Large intestine (tissue), 3 donors: ENCODE results near the gene DLGAP4. TPM values are rescaled to one million over a fixed set of nuclear protein-coding genes. Genes with fewer than 3 reads are reported as not detected.

ENCODE experiments used
- DNase-seq, 2 donors: peaks; one replicate each; pipeline versions ENCODE4 v3.0.0 to v3.0.0-alpha.2; 2013
- H3K27ac ChIP-seq: one replicate; pipeline ENCODE4 v1.5.1; 2013; ENCODE audit warnings: low read length
- H3K27me3 ChIP-seq: 2 replicates; pipeline ENCODE4 v1.6.1; 2013; ENCODE audit warnings: low read length; ENCODE audit not compliant: control insufficient read depth, insufficient read depth
- H3K36me3 ChIP-seq: 2 replicates; pipeline ENCODE4 v1.6.1; 2013; ENCODE audit warnings: low read length; ENCODE audit not compliant: control insufficient read depth, insufficient read depth
- H3K4me1 ChIP-seq: one replicate; pipeline ENCODE4 v1.6.1; 2013; ENCODE audit warnings: low read length; ENCODE audit not compliant: control insufficient read depth, insufficient read depth
- H3K4me3 ChIP-seq: one replicate; pipeline ENCODE4 v1.5.1; 2013; ENCODE audit warnings: low read length
- H3K9me3 ChIP-seq: one replicate; pipeline ENCODE4 v1.6.1; 2013; ENCODE audit warnings: mild to moderate bottlenecking, low read depth, low read length, moderate library complexity; ENCODE audit not compliant: control insufficient read depth
- WGBS: methylation state at CpG from one replicate; pipeline ENCODE4 v1.1.5; 2013; ENCODE audit warnings: low lambda C conversion rate; ENCODE audit not compliant: insufficient coverage; 5-methylcytosine and 5-hydroxymethylcytosine counted together
- polyA plus RNA-seq: library from polyadenylated mRNA; unstranded; fragments of 120-200 nt; gene quantifications from one replicate; pipeline ENCODE4 v1.2.1, GENCODE V29; 2013

The DLGAP4 gene
- polyA plus RNA-seq, 1 donor: 43.1 TPM

- Histone ChIP-seq H3K9me3 (peaks cover 4% of the 10 kb centered on the region), H3K27ac (peak overlapping the region; percentile 95), H3K27me3 (no peaks in the 10 kb centered on the region), H3K36me3 (peaks cover 31% of the 10 kb centered on the region), H3K4me3 (peak overlapping the region; percentile 98), H3K4me1 (peaks cover 22% of the 10 kb centered on the region)
- no CpG with 5 or more reads among the region's 14 CpGs for WGBS
- DNase-seq: peak; percentile 90 to 95
Measured at GRCh38 chr20:36543184-36544133, 237.3 kb downstream of the DLGAP4 start.

DNA sequence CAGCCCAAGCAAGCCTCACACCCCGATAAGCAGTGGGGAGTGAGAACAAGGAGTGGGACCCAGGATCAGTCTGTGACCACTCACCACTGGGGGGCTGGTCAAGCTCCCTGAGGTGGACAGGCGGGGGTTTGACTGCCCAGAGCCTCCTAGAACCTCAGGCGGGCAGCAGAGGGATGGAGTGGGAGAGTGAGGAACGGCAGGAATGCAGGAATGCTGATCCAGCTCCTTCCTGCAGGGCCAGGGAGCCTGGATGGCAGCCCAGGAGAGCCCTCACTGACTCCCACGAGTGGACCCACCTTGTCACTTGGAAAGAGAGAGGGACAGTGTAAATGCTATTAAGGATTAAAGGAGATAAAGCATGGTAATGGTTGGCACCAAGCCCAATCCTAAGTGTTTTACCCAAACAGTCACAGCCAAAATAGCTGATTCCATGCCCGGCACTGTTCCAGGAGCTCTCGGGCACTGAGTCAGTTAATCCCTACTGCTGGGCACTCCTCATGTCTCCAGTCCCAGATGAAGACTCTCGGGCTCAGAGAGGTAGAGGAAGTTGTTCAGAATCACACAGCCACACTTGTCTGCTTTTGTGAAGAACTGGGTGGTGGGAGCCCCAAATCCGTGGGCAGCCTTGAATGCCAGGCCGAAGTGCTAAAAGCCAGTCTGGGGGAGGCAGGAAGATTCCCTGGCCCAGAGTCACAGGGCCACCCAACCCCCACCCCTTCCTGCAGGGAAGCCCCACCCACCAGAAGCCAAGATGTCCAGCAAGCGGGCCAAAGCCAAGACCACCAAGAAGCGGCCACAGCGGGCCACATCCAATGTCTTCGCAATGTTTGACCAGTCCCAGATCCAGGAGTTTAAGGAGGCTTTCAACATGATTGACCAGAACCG lies 238.2 kb downstream of the DLGAP4 start:
- Histone ChIP-seq H3K4me1 (peaks cover 22% of the 10 kb centered on the region), H3K27me3 (no peaks in the 10 kb centered on the region), H3K9me3 (peaks cover 4% of the 10 kb centered on the region), H3K27ac (peak overlapping the region; percentile 95), H3K36me3 (peaks cover 37% of the 10 kb centered on the region), H3K4me3 (peak overlapping the region; percentile 98)
- WGBS: no CpG with 5 or more reads among the region's 15 CpGs
- no peak for DNase-seq

DNA sequence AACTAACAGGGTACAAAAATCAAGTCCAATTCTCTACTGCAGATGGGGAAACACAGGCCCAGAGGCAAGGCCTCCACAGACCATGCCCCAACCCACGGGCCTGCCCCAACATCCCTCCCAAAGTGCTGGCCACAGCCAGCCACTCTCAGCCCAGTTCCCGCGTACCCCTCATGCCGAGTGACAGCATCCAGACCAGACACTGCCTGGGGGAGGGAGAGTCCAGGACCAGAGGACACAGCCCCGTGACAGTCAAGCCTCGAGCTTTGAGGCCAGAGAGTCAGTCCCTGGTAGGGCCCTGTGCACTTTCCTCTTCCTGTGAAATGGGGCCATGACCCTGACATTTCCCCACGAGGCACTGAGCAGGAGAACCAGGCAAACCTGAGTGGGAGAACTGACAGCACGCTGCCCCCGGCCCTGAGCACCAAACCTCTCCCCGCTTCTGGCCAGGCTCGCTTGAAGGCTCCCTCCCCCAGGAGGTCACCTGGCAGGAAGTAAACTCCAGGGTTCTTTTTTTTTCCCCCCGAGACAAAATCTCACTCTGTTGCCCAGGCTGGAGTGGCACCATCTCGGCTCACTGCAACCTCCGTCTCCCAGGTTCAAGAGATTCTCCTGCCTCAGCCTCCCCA lies 240.1 kb downstream of the DLGAP4 start:
- no peaks in the 10 kb centered on the region for H3K27me3 ChIP-seq
- DNase-seq: no peak
- no CpG with 5 or more reads among the region's 14 CpGs for WGBS
- peaks cover 4% of the 10 kb centered on the region for H3K9me3 ChIP-seq
- peaks cover 22% of the 10 kb centered on the region for H3K4me1 ChIP-seq
- peaks cover 41% of the 10 kb centered on the region for H3K36me3 ChIP-seq
- no peak overlapping the region for H3K4me3 ChIP-seq
- no peak overlapping the region for H3K27ac ChIP-seq

DNA sequence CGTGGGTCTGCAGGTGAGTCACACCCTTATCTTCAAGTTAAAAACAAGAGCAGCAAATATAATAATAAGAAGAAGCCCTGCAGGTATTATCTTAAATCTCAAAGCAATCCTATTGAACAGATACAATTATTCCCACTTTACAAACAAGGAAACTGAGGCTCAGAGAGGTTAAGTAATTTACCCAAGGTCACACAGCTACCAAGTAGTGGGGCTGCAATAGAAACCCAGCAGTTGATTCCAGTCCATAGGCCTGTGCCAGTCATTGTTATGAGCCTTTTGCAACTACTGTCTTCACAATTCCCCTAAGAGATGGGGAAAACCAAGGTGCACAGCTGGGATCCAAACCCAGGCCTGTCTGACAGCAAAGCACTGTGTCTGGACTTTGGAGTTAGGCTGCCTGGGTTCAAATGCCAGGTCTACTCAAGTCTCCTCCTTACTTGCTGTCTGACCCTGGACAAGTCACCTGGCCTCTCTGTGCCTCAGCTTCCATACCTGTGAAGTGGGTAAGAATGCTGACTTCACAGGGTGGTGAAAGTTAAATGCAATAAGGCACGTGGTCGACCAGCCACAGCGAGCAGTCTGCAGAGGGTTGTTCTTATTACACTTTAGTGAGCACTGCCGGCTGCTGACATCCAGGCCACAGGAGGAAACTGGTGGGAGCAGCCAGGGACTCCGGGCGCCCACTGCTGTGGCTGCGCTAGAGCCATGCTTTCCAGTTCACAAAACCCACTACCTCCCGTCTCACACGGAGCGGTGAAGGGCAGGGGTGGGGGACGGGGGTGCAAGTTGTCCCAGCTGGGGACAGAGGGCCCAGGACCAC lies 241.3 kb downstream of the DLGAP4 start:
- H3K4me1 ChIP-seq: peaks cover 21% of the 10 kb centered on the region
- H3K36me3 ChIP-seq: peaks cover 41% of the 10 kb centered on the region
- no CpG with 5 or more reads among the region's 12 CpGs for WGBS
- no peak overlapping the region for H3K27ac ChIP-seq
- no peak for DNase-seq
- H3K4me3 ChIP-seq: no peak overlapping the region
- H3K27me3 ChIP-seq: no peaks in the 10 kb centered on the region
- H3K9me3 ChIP-seq: no peaks in the 10 kb centered on the region

- H3K9me3 ChIP-seq: no peaks in the 10 kb centered on the region
- no peak overlapping the region for H3K27ac ChIP-seq
- no peak overlapping the region for H3K4me3 ChIP-seq
- no peaks in the 10 kb centered on the region for H3K27me3 ChIP-seq
- H3K4me1 ChIP-seq: peaks cover 16% of the 10 kb centered on the region
- DNase-seq: no peak
- peaks cover 41% of the 10 kb centered on the region for H3K36me3 ChIP-seq
- no CpG with 5 or more reads among the region's 12 CpGs for WGBS
Measured at GRCh38 chr20:36548006-36548315, 241.8 kb downstream of the DLGAP4 start.

- H3K4me3 ChIP-seq: no peak overlapping the region
- H3K4me1 ChIP-seq: peaks cover 8% of the 10 kb centered on the region
- H3K27me3 ChIP-seq: no peaks in the 10 kb centered on the region
- no peak for DNase-seq
- H3K36me3 ChIP-seq: peaks cover 41% of the 10 kb centered on the region
- no CpG with 5 or more reads among the region's 23 CpGs for WGBS
- no peak overlapping the region for H3K27ac ChIP-seq
- H3K9me3 ChIP-seq: no peaks in the 10 kb centered on the region
Measured at GRCh38 chr20:36548704-36549627, 242.8 kb downstream of the DLGAP4 start.

DNA sequence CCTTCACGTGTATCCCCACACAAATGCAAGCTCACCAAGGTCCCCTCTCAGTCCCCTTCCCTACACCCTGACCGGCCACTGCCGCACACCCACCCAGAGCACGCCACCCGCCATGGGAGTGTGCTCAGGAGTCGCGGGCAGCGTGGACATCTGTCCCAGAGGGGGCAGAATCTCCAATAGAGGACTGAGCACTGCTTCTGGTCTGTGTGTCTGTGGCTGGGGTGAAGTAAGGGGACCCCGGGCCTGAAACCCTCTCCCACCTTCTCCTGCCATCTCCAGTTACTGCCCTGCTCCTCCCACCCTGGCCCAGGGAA lies 243.4 kb downstream of the DLGAP4 start:
- Histone ChIP-seq H3K4me1 (peaks cover 1% of the 10 kb centered on the region), H3K36me3 (peaks cover 39% of the 10 kb centered on the region), H3K4me3 (no peak overlapping the region), H3K27me3 (no peaks in the 10 kb centered on the region), H3K9me3 (no peaks in the 10 kb centered on the region), H3K27ac (no peak overlapping the region)
- no CpG with 5 or more reads among the region's 9 CpGs for WGBS
- no peak for DNase-seq

DNA sequence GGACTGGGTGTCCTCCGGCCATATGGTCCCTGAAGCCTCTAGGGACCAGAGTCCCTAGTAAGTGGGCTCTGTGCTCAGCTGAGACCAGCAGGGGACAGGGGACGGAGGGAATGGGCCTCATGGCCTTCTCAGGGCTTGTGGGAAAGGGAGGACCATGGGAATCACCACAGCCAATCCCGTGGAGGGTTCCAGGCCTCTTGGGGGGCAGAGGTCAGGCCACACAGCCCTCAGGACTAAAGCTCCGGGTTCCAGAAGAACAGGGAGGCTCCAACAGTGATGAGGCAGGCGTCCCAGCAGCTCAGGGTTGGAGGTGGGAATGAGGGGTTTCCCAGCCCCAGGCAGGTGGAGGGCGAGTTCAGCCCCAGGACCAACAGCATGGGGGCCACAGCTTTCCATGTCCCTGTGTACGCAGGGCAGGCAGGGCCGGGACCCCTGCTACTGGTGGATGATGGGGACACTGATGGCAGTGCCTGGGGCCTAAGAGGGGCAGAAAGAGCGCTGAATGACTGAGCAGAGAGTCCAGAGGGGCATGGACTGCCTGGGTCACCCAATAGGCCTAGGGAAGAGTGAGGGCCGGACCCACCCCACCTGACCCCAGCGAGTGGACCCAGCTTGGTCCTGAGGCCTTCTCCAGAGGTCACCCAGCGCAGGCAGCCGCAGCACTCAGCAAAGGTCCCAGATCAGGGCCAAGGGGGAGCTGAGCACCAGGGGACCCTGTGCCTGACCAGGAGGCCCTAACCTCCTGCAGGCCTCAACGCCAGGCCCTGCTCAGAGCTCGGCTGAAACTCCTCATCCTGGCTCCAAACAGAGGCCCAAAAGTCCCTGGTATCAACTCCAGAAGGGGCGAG lies 244.0 kb downstream of the DLGAP4 start:
- Histone ChIP-seq H3K27me3 (no peaks in the 10 kb centered on the region), H3K27ac (no peak overlapping the region)
- WGBS: no CpG with 5 or more reads among the region's 16 CpGs

More for the DNA sequence above, 244.0 kb downstream of the DLGAP4 start:
- Histone ChIP-seq H3K4me1 (no peaks in the 10 kb centered on the region), H3K36me3 (peaks cover 34% of the 10 kb centered on the region), H3K4me3 (no peak overlapping the region), H3K9me3 (no peaks in the 10 kb centered on the region)
- no peak for DNase-seq
